ENCODE measurements around the gene MZB1.
"Not testable (repeated sequence)": the region's sequence is repeated elsewhere in the genome, so short reads cannot be mapped to it uniquely, and the experiment has no call there.

MZB1 gene

GRCh38 chr5:139410993-139411828, 21.5 kb upstream of the MZB1 start:
- DNase-seq (ENCODE audit: low read depth in 2 of 2) = no peak

- DNase-seq (ENCODE audit: low read depth in 2 of 2) = no peak
Measured at GRCh38 chr5:139410121-139410992, 20.6 kb upstream of the MZB1 start.

- not testable (repeated sequence) for DNase-seq (ENCODE audit: low read depth in 2 of 2)
Measured at GRCh38 chr5:139409116-139409515, 19.4 kb upstream of the MZB1 start.

GRCh38 chr5:139408191-139408590, 18.5 kb upstream of the MZB1 start:
- no peak for DNase-seq (ENCODE audit: low read depth in 2 of 2)

- no peak for DNase-seq (ENCODE audit: low read depth in 2 of 2)
Measured at GRCh38 chr5:139407517-139407916, 17.8 kb upstream of the MZB1 start.

GRCh38 chr5:139406963-139407362, 17.2 kb upstream of the MZB1 start:
- DNase-seq (ENCODE audit: low read depth in 2 of 2) = no peak

GRCh38 chr5:139404484-139404840, 14.7 kb upstream of the MZB1 start:
- DNase-seq (ENCODE audit: low read depth in 2 of 2) = no peak

GRCh38 chr5:139403787-139404483, 14.2 kb upstream of the MZB1 start, which contains the start of gene SPATA24:
Gene SPATA24 (minus strand): TSS chr5:139404089. CDS start chr5:139404060, 29 bp downstream.
- peak; percentile 96 to 97 for DNase-seq (ENCODE audit: low read depth in 2 of 2)

GRCh38 chr5:139403418-139403786, 13.7 kb upstream of the MZB1 start:
- DNase-seq (ENCODE audit: low read depth in 2 of 2) = no peak

GRCh38 chr5:139402561-139403158, 12.9 kb upstream of the MZB1 start:
- no peak for DNase-seq (ENCODE audit: low read depth in 2 of 2)

- DNase-seq (ENCODE audit: low read depth in 2 of 2) = no peak
Measured at GRCh38 chr5:139401546-139401945, 11.8 kb upstream of the MZB1 start.

GRCh38 chr5:139399501-139400121, 9.9 kb upstream of the MZB1 start:
- no peak for DNase-seq (ENCODE audit: low read depth in 2 of 2)

GRCh38 chr5:139397921-139398320, 8.2 kb upstream of the MZB1 start:
- no peak for DNase-seq (ENCODE audit: low read depth in 2 of 2)

GRCh38 chr5:139396691-139397090, 7.0 kb upstream of the MZB1 start:
- DNase-seq (ENCODE audit: low read depth in 2 of 2) = no peak

- no peak for DNase-seq (ENCODE audit: low read depth in 2 of 2)
Measured at GRCh38 chr5:139395844-139396640, 6.3 kb upstream of the MZB1 start.

- no peak for DNase-seq (ENCODE audit: low read depth in 2 of 2)
Measured at GRCh38 chr5:139394654-139395566, 5.2 kb upstream of the MZB1 start, which contains the start of gene PROB1. Gene PROB1 (minus strand): TSS chr5:139395104. CDS start chr5:139395081, 23 bp downstream.

- peak; percentile 29 to 42 for DNase-seq (ENCODE audit: low read depth in 2 of 2)
Measured at GRCh38 chr5:139394123-139394653, 4.5 kb upstream of the MZB1 start.

GRCh38 chr5:139393497-139394122, 3.9 kb upstream of the MZB1 start:
- DNase-seq (ENCODE audit: low read depth in 2 of 2) = no peak
